Karpas-422 (cell line): ENCODE results near the gene LCA5L. TPM values are rescaled to one million over a fixed set of nuclear protein-coding genes. Genes with fewer than 3 reads are reported as not detected.
A peak's percentile ranks its signal among the peaks of the same experiment; 100 is the strongest.
"Not testable (repeated sequence)": the region's sequence is repeated elsewhere in the genome, so short reads cannot be mapped to it uniquely, and the experiment has no call there.

Experiments
- DNase-seq: peaks from one replicate; pipeline ENCODE4 v3.0.0-alpha.2; 2015
- H2AFZ ChIP-seq: fragments of 200-600 bp; sonication (generic); 2 replicates; pipeline ENCODE4 v1.6.1; 2014; ENCODE audit warnings: antibody characterized with exemption, low read length, mixed read lengths
- H3K27ac ChIP-seq: fragments of 200-600 bp; sonication (generic); 2 replicates; pipeline ENCODE4 v1.5.1; 2014; ENCODE audit warnings: mild to moderate bottlenecking, low read length, moderate library complexity
- H3K27me3 ChIP-seq: fragments of 200-600 bp; sonication (generic); 2 replicates; pipeline ENCODE4 v1.6.1; 2014; ENCODE audit warnings: low read length, mixed read lengths
- H3K36me3 ChIP-seq: fragments of 200-600 bp; sonication (generic); 2 replicates; pipeline ENCODE4 v1.6.1; 2014; ENCODE audit warnings: low read length, mixed read lengths; ENCODE audit not compliant: insufficient read depth
- H3K4me1 ChIP-seq: fragments of 200-600 bp; sonication (generic); 2 replicates; pipeline ENCODE4 v1.6.1; 2014; ENCODE audit warnings: mild to moderate bottlenecking, low read length, mixed read lengths
- H3K4me2 ChIP-seq: fragments of 200-600 bp; sonication (generic); 2 replicates; pipeline ENCODE4 v1.6.1; 2014; ENCODE audit warnings: low read length, low read depth, mild to moderate bottlenecking; ENCODE audit not compliant: poor library complexity, severe bottlenecking
- H3K4me3 ChIP-seq: fragments of 200-600 bp; sonication (generic); 2 replicates; pipeline ENCODE4 v1.5.1; 2014; ENCODE audit warnings: mild to moderate bottlenecking, antibody characterized with exemption, low read length, mixed read lengths
- H3K79me2 ChIP-seq: fragments of 200-600 bp; sonication (generic); 2 replicates; pipeline ENCODE4 v1.6.1; 2014; ENCODE audit warnings: mild to moderate bottlenecking, low read length, mixed read lengths
- H3K9ac ChIP-seq: fragments of 200-600 bp; sonication (generic); 2 replicates; pipeline ENCODE4 v1.6.0; 2014; ENCODE audit warnings: low read length
- H3K9me2 ChIP-seq: fragments of 200-600 bp; sonication (generic), shearing (Covaris generic); replicated peaks from 2 replicates; pipeline ENCODE4 v1.6.0; 2014; ENCODE audit warnings: mild to moderate bottlenecking, low read length, moderate library complexity; ENCODE audit not compliant: insufficient read depth
- H3K9me3 ChIP-seq: fragments of 300-700, 200-600 bp; sonication (generic); 2 replicates; pipeline ENCODE4 v1.6.1; 2014; ENCODE audit warnings: low read length, mixed read lengths
- H4K20me1 ChIP-seq: fragments of 200-600 bp; sonication (generic); 2 replicates; pipeline ENCODE4 v1.6.1; 2014; ENCODE audit warnings: mild to moderate bottlenecking, antibody characterized with exemption, low read length, low read depth; ENCODE audit not compliant: insufficient read depth
- total RNA-seq: library from RNA; depleted of rRNA; stranded (reverse); fragments of >200 nt; shearing (Covaris generic); gene quantifications from 2 replicates; pipeline ENCODE4 v1.2.3, GENCODE V29; 2014; ENCODE audit warnings: low replicate concordance

LCA5L gene
- total RNA-seq, 1 experiment from 2014 or later = not detected

DNA sequence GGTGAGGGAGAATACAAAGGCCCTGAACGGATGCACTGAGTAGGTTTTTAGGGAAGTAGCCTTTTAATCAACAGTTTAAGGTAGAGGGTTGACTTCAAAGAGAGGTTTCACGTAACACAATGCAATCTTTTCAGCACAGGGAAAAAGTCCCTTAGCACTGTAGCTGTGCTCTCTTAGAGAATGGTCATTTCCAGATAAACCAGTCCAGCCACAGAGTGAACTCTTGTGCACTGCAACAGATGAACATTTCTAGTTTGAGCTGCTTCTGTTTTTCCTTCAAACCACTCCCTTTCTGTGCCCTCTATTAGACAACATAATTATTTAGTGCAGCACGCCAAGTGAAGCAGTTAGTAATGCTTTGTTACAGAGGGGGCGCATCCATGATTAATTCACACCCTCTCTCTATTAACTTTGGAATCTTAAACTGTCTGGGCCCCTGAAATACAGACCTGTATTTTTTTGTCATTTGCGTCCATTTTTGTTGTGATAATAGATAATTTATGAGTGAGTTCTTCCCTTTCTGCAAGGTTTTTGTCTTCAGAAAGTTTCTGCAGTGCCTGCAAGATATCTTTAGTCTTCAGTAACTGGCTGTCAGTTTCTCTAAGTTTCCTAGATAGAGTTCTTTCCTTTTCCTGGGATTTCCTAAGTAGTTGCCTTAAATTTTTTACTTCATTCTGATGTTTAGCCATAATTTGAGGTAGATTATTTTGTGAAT is 22.9 kb downstream of the LCA5L start:
- Histone ChIP-seq H3K4me2 (no peak overlapping the region), H3K27ac (no peak overlapping the region)

DNA sequence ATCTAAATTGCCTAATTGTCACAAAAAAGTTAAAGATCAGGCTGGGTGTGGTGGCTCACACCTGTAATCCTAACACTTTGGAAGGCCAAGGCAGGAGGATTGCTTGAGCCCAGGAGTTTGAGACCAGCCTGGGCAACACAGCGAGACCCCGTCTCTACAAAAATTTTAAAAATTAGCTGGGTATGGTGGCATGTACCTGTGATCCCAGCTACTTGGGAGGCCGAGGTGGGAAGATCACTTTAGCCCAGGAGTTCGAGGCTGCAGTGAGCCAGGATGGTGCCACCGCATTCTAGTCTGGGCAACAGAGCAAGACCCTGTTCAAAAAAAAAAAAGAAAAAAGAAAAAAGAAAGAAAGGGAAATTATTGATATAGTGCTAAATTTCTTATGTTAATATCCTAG is 26.4 kb downstream of the LCA5L start:
- not testable (repeated sequence) for H3K27me3 ChIP-seq, H3K9me3 ChIP-seq, H4K20me1 ChIP-seq, H3K9me2 ChIP-seq, H3K79me2 ChIP-seq, H3K36me3 ChIP-seq, DNase-seq, H2AFZ ChIP-seq, H3K4me3 ChIP-seq, H3K9ac ChIP-seq, H3K27ac ChIP-seq, H3K4me2 ChIP-seq, H3K4me1 ChIP-seq

More for the DNA sequence above, 22.9 kb downstream of the LCA5L start:
- Histone ChIP-seq H3K79me2 (no peaks in the 10 kb centered on the region), H2AFZ (no peak overlapping the region), H3K9ac (no peak overlapping the region), H3K27me3 (no peaks in the 10 kb centered on the region), H4K20me1 (no peaks in the 10 kb centered on the region), H3K9me3 (no peaks in the 10 kb centered on the region), H3K4me1 (peaks cover 2% of the 10 kb centered on the region), H3K4me3 (no peak overlapping the region), H3K36me3 (no peaks in the 10 kb centered on the region), H3K9me2 (no peaks in the 10 kb centered on the region)
- DNase-seq = no peak

DNA sequence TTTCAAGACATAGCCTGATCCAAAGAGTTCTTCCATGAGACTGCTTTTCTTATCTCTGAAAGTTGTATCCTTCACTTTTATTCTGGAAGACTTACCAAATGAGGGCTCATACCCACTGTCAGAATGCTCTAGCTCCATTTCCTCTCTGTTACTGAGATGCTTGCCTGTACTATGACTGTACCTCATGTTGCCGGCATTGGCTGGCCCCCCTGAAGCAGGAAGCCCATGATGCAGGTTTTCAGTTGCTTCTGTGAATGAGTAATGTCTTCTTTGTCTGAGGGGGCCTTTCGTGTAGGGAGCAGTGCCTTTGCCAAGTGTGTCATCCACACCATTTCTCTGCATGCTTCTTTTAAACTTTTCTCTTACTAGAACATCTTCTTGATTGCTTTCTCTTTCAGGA is 39.5 kb downstream of the LCA5L start:
- no peaks in the 10 kb centered on the region for H3K79me2 ChIP-seq
- no peaks in the 10 kb centered on the region for H3K27me3 ChIP-seq
- no peak overlapping the region for H3K9ac ChIP-seq
- H3K27ac ChIP-seq = no peak overlapping the region
- H3K9me3 ChIP-seq = no peaks in the 10 kb centered on the region; the same call in 1 of the 2 replicates
- no peaks in the 10 kb centered on the region for H3K9me2 ChIP-seq
- no peak for DNase-seq
- H3K4me2 ChIP-seq = no peak overlapping the region
- H2AFZ ChIP-seq = no peak overlapping the region
- H3K4me1 ChIP-seq = no peaks in the 10 kb centered on the region
- peaks cover 21% of the 10 kb centered on the region for H3K36me3 ChIP-seq
- no peaks in the 10 kb centered on the region for H4K20me1 ChIP-seq
- H3K4me3 ChIP-seq = no peak overlapping the region

DNA sequence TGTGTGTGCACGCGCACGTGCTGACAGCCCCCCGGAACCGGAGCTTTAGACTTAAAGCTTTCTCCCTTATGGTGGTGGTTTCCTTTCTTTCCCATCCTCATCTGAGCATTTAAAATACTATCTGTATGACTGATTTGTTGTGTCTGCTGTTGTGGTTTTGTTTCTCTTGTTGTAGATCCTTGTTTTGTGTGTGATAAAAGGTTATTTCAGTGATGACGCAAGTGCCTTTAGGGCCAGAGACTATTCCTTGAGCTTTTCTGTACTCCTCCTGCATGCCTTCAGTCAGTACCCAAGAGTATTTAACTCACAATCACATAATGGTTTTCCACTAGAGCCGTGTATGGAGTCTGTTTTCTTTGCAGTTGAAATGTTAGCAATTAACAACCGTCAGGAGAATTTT is 45.4 kb downstream of the LCA5L start:
- Histone ChIP-seq H3K9me3 (no peaks in the 10 kb centered on the region; the same call in 1 of the 2 replicates), H3K27me3 (no peaks in the 10 kb centered on the region), H2AFZ (no peak overlapping the region), H3K9ac (no peak overlapping the region), H3K79me2 (no peaks in the 10 kb centered on the region), H3K9me2 (no peaks in the 10 kb centered on the region), H3K4me2 (no peak overlapping the region), H3K4me1 (no peaks in the 10 kb centered on the region), H3K36me3 (peaks cover 2% of the 10 kb centered on the region; the same call in 1 of the 2 replicates), H4K20me1 (no peaks in the 10 kb centered on the region), H3K4me3 (no peak overlapping the region), H3K27ac (no peak overlapping the region)
- DNase-seq = no peak

DNA sequence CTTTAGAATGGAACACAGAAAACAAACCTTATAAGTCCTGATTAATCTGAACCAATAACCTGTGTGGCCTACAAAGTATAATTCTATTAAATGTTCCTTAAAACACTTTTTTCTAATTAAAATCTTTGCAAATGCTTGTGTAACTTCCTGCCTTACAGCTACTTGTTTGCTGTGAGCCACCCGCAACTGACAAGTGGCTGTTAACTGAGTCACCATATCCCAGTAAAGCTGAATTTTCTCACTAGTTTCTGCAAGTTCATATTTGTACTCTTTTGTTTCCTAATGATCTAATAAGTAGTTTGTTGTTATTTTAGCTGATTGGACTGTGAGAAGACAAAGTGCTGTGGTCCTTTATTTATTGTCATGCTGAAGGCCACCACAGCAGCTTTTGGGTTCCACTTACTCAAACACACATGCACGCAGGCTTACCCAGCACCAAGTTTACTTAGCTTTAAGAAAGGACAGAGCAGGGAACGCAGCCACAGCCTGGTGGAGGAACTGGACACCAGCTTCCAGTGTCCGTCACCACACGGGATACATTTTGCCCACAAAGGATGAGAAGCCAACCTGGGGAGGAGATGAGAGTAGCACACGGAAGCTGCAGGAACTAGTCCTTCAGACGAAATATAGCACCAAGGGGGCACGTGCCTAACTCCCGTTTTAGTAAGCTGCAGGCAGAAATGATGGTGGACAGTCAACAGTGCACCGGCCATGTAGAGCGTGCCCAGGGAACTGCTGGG is 47.8 kb downstream of the LCA5L start:
- no peak overlapping the region for H3K27ac ChIP-seq
- no peak overlapping the region for H3K4me3 ChIP-seq
- no peak overlapping the region for H2AFZ ChIP-seq
- no peaks in the 10 kb centered on the region for H3K9me3 ChIP-seq
- H3K27me3 ChIP-seq = no peaks in the 10 kb centered on the region
- no peak overlapping the region for H3K4me2 ChIP-seq
- no peak overlapping the region for H3K9ac ChIP-seq
- no peaks in the 10 kb centered on the region for H3K79me2 ChIP-seq
- no peaks in the 10 kb centered on the region for H3K9me2 ChIP-seq
- no peaks in the 10 kb centered on the region for H4K20me1 ChIP-seq
- peaks cover 5% of the 10 kb centered on the region; the same call in 1 of the 2 replicates for H3K36me3 ChIP-seq
- no peak for DNase-seq
- H3K4me1 ChIP-seq = no peaks in the 10 kb centered on the region

DNA sequence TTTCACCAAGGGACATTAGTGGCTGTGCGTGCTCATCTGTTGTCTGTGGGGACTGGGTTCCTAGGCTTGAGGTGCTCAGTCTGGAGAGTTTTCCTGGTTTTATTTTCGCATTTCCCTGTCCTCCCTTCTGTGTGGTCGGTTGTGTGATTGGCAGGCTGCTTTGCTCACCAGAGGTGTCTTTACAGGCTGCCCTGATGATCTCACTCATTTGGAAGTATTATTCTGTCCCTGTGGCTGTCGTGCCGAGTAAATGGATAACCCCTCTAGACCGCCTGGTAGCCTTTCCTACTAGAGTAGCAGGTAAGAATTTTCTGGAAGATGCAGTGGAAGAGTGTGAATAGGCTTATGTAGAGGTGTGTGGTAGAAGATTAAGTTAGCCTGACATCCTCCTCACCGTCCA is 52.6 kb downstream of the LCA5L start:
- Histone ChIP-seq H3K4me3 (no peak overlapping the region), H3K79me2 (peaks cover 36% of the 10 kb centered on the region), H3K27me3 (no peaks in the 10 kb centered on the region), H3K36me3 (peaks cover 17% of the 10 kb centered on the region; the same call in 1 of the 2 replicates), H4K20me1 (no peaks in the 10 kb centered on the region; the same call in 1 of the 2 replicates), H3K9ac (no peak overlapping the region), H3K4me2 (no peak overlapping the region), H3K9me3 (no peaks in the 10 kb centered on the region), H3K4me1 (peaks cover 22% of the 10 kb centered on the region), H3K27ac (no peak overlapping the region), H3K9me2 (no peaks in the 10 kb centered on the region), H2AFZ (no peak overlapping the region)
- DNase-seq = no peak

DNA sequence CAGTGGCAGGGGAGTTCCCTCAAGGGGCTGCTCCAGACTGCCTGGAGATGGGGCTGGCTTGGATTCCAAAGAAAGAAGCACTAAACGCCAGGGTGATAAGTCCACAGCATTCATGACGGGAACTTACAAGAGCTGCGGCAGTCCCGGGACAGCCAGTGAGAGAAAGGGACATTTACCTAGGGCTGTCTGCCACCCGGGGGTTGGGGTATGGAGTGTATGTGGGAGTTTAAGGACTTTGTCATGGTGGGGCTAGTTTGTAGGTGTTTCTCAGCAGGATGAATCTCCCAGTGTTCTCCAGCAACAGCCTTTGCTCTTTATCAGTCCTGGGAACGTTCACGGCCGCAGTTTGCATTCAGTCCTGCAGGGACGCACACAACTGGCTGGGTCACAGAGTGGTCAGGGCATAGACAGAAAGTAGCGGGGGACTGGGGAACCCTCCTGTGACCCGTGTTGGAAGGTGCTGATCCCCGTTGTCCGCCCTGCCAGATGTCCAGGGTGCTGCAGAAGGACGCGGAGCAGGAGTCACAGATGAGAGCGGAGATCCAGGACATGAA is 55.3 kb downstream of the LCA5L start:
- no peak overlapping the region for H3K27ac ChIP-seq
- no peaks in the 10 kb centered on the region for H3K9me2 ChIP-seq
- no peak overlapping the region for H3K9ac ChIP-seq
- peaks cover 25% of the 10 kb centered on the region for H3K4me1 ChIP-seq
- H3K4me2 ChIP-seq = peak overlapping the region; percentile 79
- peak; percentile 16 for DNase-seq
- H3K9me3 ChIP-seq = no peaks in the 10 kb centered on the region
- H3K4me3 ChIP-seq = no peak overlapping the region
- peaks cover 17% of the 10 kb centered on the region; the same call in 1 of the 2 replicates for H3K36me3 ChIP-seq
- H3K27me3 ChIP-seq = no peaks in the 10 kb centered on the region
- H2AFZ ChIP-seq = no peak overlapping the region
- H4K20me1 ChIP-seq = no peaks in the 10 kb centered on the region; the same call in 1 of the 2 replicates
- peaks cover 54% of the 10 kb centered on the region for H3K79me2 ChIP-seq

DNA sequence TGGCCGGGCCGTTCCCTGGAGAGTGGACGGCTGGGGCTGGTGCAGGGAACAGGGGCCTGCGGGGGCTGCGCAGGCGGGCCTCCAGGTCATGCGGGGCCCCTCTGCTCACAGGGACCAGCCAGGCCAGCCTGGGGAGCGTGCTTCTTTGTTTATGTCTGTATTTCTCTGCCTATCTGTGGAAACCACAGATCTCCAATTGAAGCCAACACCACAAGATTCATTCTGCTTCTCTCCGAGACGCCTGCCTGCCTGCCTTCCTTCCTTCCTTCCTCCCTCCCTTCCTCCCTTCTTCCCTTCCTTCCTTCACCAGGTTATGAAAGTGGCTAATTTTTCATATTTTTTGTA is 56.8 kb downstream of the LCA5L start:
- H3K9me3 ChIP-seq = no peaks in the 10 kb centered on the region
- H3K79me2 ChIP-seq = peaks cover 62% of the 10 kb centered on the region
- peak overlapping the region; percentile 79 for H3K4me2 ChIP-seq
- H3K4me3 ChIP-seq = peak overlapping the region; percentile 65
- no peaks in the 10 kb centered on the region for H3K27me3 ChIP-seq
- DNase-seq = no peak
- H3K9me2 ChIP-seq = no peaks in the 10 kb centered on the region
- peak overlapping the region; percentile 70 for H3K9ac ChIP-seq
- H3K36me3 ChIP-seq = peaks cover 17% of the 10 kb centered on the region; the same call in 1 of the 2 replicates
- H2AFZ ChIP-seq = no peak overlapping the region
- H4K20me1 ChIP-seq = no peaks in the 10 kb centered on the region; the same call in 1 of the 2 replicates
- peak overlapping the region; percentile 14; the same call in 1 of the 2 replicates for H3K27ac ChIP-seq
- peaks cover 25% of the 10 kb centered on the region for H3K4me1 ChIP-seq
